HepG2 (cell line): ENCODE data around the gene FBXL13. TPM values are rescaled to one million over a fixed set of nuclear protein-coding genes. Genes with fewer than 3 reads are reported as not detected.

Source experiments
- ATF3 ChIP-seq: sonication (generic); formaldehyde crosslinking; IDR thresholded peaks from 2 replicates; pipeline ENCODE4 v1.4.0; 2020; ENCODE audit warnings: missing genetic modification reagents
- CC2D1A ChIP-seq: sonication (generic); formaldehyde crosslinking; IDR thresholded peaks from 2 replicates; pipeline ENCODE4 v1.8.1; 2023; ENCODE audit warnings: mild to moderate bottlenecking, missing genetic modification reagents
- ESRRA ChIP-seq: sonication (generic); formaldehyde crosslinking; IDR thresholded peaks from 2 replicates; pipeline ENCODE4 v1.5.1; 2020; ENCODE audit warnings: mild to moderate bottlenecking, low read depth, missing genetic modification reagents
- GABPA ChIP-seq, 2 experiments: IDR thresholded peaks; 2 replicates each; pipeline ENCODE4 v1.6.1; 2011 to 2016; ENCODE audit warnings: low read depth in 2 of 2, low read length in 1 of 2, missing biosample characterization in 1 of 2, missing genetic modification characterization in 1 of 2
- HMGXB3 ChIP-seq: sonication (generic); formaldehyde crosslinking; IDR thresholded peaks from 2 replicates; pipeline ENCODE4 v1.4.0; 2020; ENCODE audit warnings: missing genetic modification reagents, borderline replicate concordance
- KDM5B ChIP-seq: sonication (generic); formaldehyde crosslinking; IDR thresholded peaks from 2 replicates; pipeline ENCODE4 v1.4.0; 2020; ENCODE audit warnings: missing genetic modification reagents, mild to moderate bottlenecking, borderline replicate concordance
- KLF16 ChIP-seq, 2 experiments: sonication (generic) in 1 of 2; formaldehyde crosslinking in 1 of 2; IDR thresholded peaks; 2 replicates each; pipeline versions ENCODE4 v1.6.1 to v1.8.0; 2016 to 2023; ENCODE audit warnings: missing genetic modification reagents in 2 of 2, missing compliant biosample characterization in 1 of 2
- MED13 ChIP-seq: sonication (generic); formaldehyde crosslinking; IDR thresholded peaks from 2 replicates; pipeline ENCODE4 v1.5.0; 2020; ENCODE audit warnings: missing genetic modification reagents
- MEF2D ChIP-seq: sonication (generic); formaldehyde crosslinking; IDR thresholded peaks from 2 replicates; pipeline ENCODE4 v1.5.1; 2020; ENCODE audit warnings: mild to moderate bottlenecking, missing genetic modification reagents
- PBX2 ChIP-seq: IDR thresholded peaks from 2 replicates; pipeline ENCODE4 v1.6.1; 2016; ENCODE audit warnings: control low read depth
- POGK ChIP-seq: sonication (generic); formaldehyde crosslinking; conservative IDR thresholded peaks from 2 replicates; pipeline ENCODE4 v1.8.0; 2022; ENCODE audit warnings: mild to moderate bottlenecking, moderate library complexity, missing genetic modification reagents
- TCF7 ChIP-seq: sonication (generic); IDR thresholded peaks from 2 replicates; pipeline ENCODE4 v1.6.1; 2016; ENCODE audit warnings: antibody characterized with exemption, low read depth
- ZBTB2 ChIP-seq: sonication (generic); formaldehyde crosslinking; IDR thresholded peaks from 2 replicates; pipeline ENCODE4 v1.8.0; 2022; ENCODE audit warnings: low read depth, missing genetic modification reagents
- ZFYVE20 ChIP-seq: sonication (generic); formaldehyde crosslinking; IDR thresholded peaks from 2 replicates; pipeline ENCODE4 v1.8.0; 2023; ENCODE audit warnings: low read depth, mild to moderate bottlenecking, moderate library complexity, missing genetic modification reagents, borderline replicate concordance
- ZMYM2 ChIP-seq: sonication (generic); formaldehyde crosslinking; IDR thresholded peaks from 2 replicates; pipeline ENCODE4 v1.8.0; 2022; ENCODE audit warnings: mild to moderate bottlenecking, missing genetic modification reagents
- ZNF180 ChIP-seq: sonication (generic); formaldehyde crosslinking; IDR thresholded peaks from 2 replicates; pipeline ENCODE4 v1.4.0; 2020; ENCODE audit warnings: low read depth, missing genetic modification reagents, borderline replicate concordance
- ZNF280B ChIP-seq: sonication (generic); formaldehyde crosslinking; IDR thresholded peaks from 2 replicates; pipeline ENCODE4 v1.5.0; 2020; ENCODE audit warnings: missing genetic modification reagents, mild to moderate bottlenecking, borderline replicate concordance
- ZNF329 ChIP-seq: sonication (generic); formaldehyde crosslinking; IDR thresholded peaks from 2 replicates; pipeline ENCODE4 v1.9.0; 2021; ENCODE audit warnings: low read depth, mild to moderate bottlenecking, missing genetic modification reagents
- ZNF589 ChIP-seq: sonication (generic); formaldehyde crosslinking; conservative IDR thresholded peaks from 2 replicates; pipeline ENCODE4 v1.8.0; 2022; ENCODE audit warnings: mild to moderate bottlenecking, moderate library complexity, missing genetic modification reagents
- polyA plus RNA-seq, 8 experiments: library from polyadenylated mRNA; depleted of rRNA in 3 of 8; stranded (reverse) in 7 of 8; unstranded in 1 of 8; fragments of >200 nt; fragmentation: Illumina TruSeq in 4 of 8; extraction: Trizol in 4 of 8; gene quantifications; 2 replicates each; pipeline versions ENCODE4 v1.2.1 to v1.2.3, GENCODE V29; 2011 to 2016; ENCODE audit warnings: low read depth in 4 of 8, missing spikeins in 1 of 8, mixed read lengths in 1 of 8; ENCODE audit not compliant: insufficient read depth in 1 of 8
- total RNA-seq, 5 experiments: library from RNA; depleted of rRNA; stranded (reverse); fragments of >200 nt; fragmentation: Illumina TruSeq; extraction: Trizol; gene quantifications; 2 replicates each; pipeline ENCODE4 v1.2.3, GENCODE V29; 2016; ENCODE audit warnings: low read depth in 1 of 5

The FBXL13 gene
- total and polyA plus RNA-seq, 2 of the 13 experiments (the other 11 are each of a cell fraction or from before 2014, with no cell fraction given) = 0.24 to 0.77 TPM

- TF ChIP-seq ATF3 (CRISPR knock-in tag) (no peak), MED13 (CRISPR knock-in tag) (no peak), PBX2 (no peak), KDM5B (no peak), MEF2D (CRISPR knock-in tag) (no peak), ZNF280B (CRISPR knock-in tag) (no peak), POGK (CRISPR knock-in tag) (no peak), ZBTB2 (CRISPR knock-in tag) (no peak), ZNF589 (CRISPR knock-in tag) (no peak), CC2D1A (CRISPR knock-in tag) (no peak), ZNF329 (no peak), KLF16 (CRISPR knock-in tag; IDR thresholded peaks at IDR 0.05) (no peak), ZMYM2 (CRISPR knock-in tag) (no peak), GABPA (IDR thresholded peaks at IDR 0.05; ENCODE audit: low read depth, low read length) (no peak), GABPA (CRISPR knock-in tag; IDR thresholded peaks at IDR 0.05; ENCODE audit: low read depth) (no peak), ESRRA (CRISPR knock-in tag) (no peak), TCF7 (no peak), ZNF180 (no peak), ZFYVE20 (CRISPR knock-in tag) (no peak), HMGXB3 (CRISPR knock-in tag) (no peak)
Measured at GRCh38 chr7:102869195-102869594, 205.4 kb downstream of the FBXL13 start (continued).
